Measurements from ENCODE around the gene SCMH1. TPM values are rescaled to one million over a fixed set of nuclear protein-coding genes. Genes with fewer than 3 reads are reported as not detected.

SCMH1 gene
- total and polyA plus RNA-seq, 4 experiments from 2014 or later, result 5.3 to 27.3 (median 14.7) TPM

DNA sequence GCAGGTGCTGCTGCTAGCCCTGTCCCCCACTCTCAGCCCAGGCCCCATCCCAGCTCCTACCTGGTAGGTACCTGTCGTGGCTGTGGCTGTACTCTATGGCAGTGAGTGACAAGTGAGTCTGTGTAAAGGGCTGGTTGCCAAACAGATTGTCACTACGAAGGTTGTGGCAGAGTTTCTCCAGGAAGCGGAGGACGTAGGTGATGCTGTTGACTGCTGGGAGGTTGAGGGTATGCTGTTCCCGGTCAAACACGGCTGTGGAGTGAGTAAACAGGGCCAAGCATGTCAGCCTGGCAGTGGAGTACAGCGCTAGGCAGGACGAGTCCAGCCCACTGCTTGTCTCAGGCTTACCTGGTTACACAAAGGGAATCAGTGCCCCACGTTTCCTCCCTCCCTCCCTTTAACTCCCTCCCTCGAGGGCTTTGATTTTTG, 195.7 kb downstream of the SCMH1 start:
- Mint-ChIP-seq H3K9me3 (no peaks in the 10 kb centered on the region), H3K27ac (peak overlapping the region in 1 of 7 donors; percentile 32), H3K4me1 (peaks cover 6 to 13% (median 8%) of the 10 kb centered on the region in 4 donors), H3K27me3 (no peaks in the 10 kb centered on the region), H3K4me3 (no peak overlapping the region), H3K36me3 (peaks cover 51 to 53% of the 10 kb centered on the region in 2 donors)
- ChIA-PET CTCF (ENCODE audit: partially characterized antibody) (no interaction called here), POLR2A (ENCODE audit: partially characterized antibody) (no interaction called here)
- no peaks in the 10 kb centered on the region for H3K9me3 ChIP-seq (ENCODE audit: control insufficient read depth in 1 of 2, low read length in 2 of 2)
- no peak for DNase-seq
- no peak overlapping the region for H3K4me3 ChIP-seq (ENCODE audit: low read length in 2 of 2)
- H3K4me1 ChIP-seq (ENCODE audit: insufficient read depth, low read length), result peaks cover 10% of the 10 kb centered on the region
- H3K36me3 ChIP-seq (ENCODE audit: insufficient read depth, low read length), result peaks cover 14% of the 10 kb centered on the region
- intact Hi-C loops (cut with micrococcal nuclease), result no loop called here
- H3K27ac ChIP-seq (ENCODE audit: low read depth, low read length), result no peak overlapping the region
- H3K27me3 ChIP-seq (ENCODE audit: insufficient read depth, low read length), result no peaks in the 10 kb centered on the region

DNA sequence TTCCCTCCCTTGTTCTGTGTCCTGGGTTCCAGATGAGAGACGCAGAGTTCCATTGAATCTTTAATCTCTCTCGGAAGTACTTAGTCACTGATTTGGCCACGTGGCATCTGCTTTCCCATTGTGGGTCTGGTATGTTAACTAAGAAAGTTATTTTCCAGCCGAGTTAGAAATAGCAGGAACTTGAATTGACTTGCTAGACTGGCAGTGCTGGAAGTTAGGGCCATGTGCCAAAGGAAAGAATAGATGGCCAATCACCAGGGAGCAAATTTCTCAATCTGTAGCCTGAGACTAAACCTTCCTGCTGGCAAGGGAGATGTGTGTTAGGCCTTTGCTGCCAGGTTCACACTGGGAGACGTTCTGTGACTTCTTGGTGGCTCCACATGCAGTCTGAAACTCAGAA, 196.4 kb downstream of the SCMH1 start:
- Histone ChIP-seq H3K9me3 (ENCODE audit: control insufficient read depth in 1 of 2, low read length in 2 of 2) (no peaks in the 10 kb centered on the region), H3K4me3 (ENCODE audit: low read length in 2 of 2) (no peak overlapping the region), H3K36me3 (ENCODE audit: insufficient read depth, low read length) (peaks cover 14% of the 10 kb centered on the region), H3K27me3 (ENCODE audit: insufficient read depth, low read length) (no peaks in the 10 kb centered on the region), H3K4me1 (ENCODE audit: insufficient read depth, low read length) (peaks cover 10% of the 10 kb centered on the region), H3K27ac (ENCODE audit: low read depth, low read length) (no peak overlapping the region)
- intact Hi-C loops (cut with micrococcal nuclease), result no loop called here
- no peak overlapping the region for H3K4me3 Mint-ChIP-seq
- H3K9me3 Mint-ChIP-seq, result no peaks in the 10 kb centered on the region
- no peak for DNase-seq
- no peaks in the 10 kb centered on the region for H3K27me3 Mint-ChIP-seq
- H3K36me3 Mint-ChIP-seq, result peaks cover 55 to 57% of the 10 kb centered on the region in 2 donors
- POLR2A ChIA-PET (ENCODE audit: partially characterized antibody), result no interaction called here
- peaks cover 6 to 13% (median 8%) of the 10 kb centered on the region in 4 donors for H3K4me1 Mint-ChIP-seq
- CTCF ChIA-PET (ENCODE audit: partially characterized antibody), result no interaction called here
- no peak overlapping the region for H3K27ac Mint-ChIP-seq

DNA sequence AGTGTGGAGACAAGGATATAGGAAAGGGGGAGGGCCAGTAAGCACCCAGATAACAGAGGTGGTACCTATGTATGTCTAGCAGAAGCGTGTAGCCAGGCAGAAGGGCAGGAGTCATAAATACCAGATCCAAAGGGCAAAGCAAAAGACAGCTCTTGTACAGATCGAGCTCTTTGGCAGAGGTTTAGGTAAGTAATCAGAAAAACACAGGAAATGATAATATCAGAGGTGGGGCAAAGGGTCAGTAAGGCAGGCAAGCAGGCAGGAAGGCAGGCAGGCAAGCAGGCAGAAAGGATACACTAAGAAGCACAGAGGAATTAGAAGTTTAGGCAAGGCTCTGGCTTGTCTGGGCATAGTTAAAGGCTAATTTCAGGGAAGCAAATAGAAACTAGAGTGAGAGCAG, 197.9 kb downstream of the SCMH1 start:
- no peaks in the 10 kb centered on the region for H3K27me3 Mint-ChIP-seq
- H3K4me3 Mint-ChIP-seq, result peak overlapping the region in 1 of 8 donors; percentile 12
- no peak for DNase-seq
- H3K27me3 ChIP-seq (ENCODE audit: insufficient read depth, low read length), result no peaks in the 10 kb centered on the region
- H3K36me3 Mint-ChIP-seq, result peaks cover 57 to 60% of the 10 kb centered on the region in 2 donors
- H3K9me3 ChIP-seq (ENCODE audit: control insufficient read depth in 1 of 2, low read length in 2 of 2), result no peaks in the 10 kb centered on the region
- POLR2A ChIA-PET (ENCODE audit: partially characterized antibody), result no interaction called here
- H3K9me3 Mint-ChIP-seq, result no peaks in the 10 kb centered on the region
- no peak overlapping the region for H3K27ac ChIP-seq (ENCODE audit: low read depth, low read length)
- H3K36me3 ChIP-seq (ENCODE audit: insufficient read depth, low read length), result peaks cover 14% of the 10 kb centered on the region
- peaks cover 6 to 13% (median 8%) of the 10 kb centered on the region in 4 donors for H3K4me1 Mint-ChIP-seq
- H3K27ac Mint-ChIP-seq, result peak overlapping the region in 5 of 7 donors; percentile 54 to 79 (median 73)
- CTCF ChIA-PET (ENCODE audit: partially characterized antibody), result no interaction called here
- peaks cover 10% of the 10 kb centered on the region for H3K4me1 ChIP-seq (ENCODE audit: insufficient read depth, low read length)
- H3K4me3 ChIP-seq (ENCODE audit: low read length in 2 of 2), result no peak overlapping the region
- intact Hi-C loops (cut with micrococcal nuclease), result no loop called here

DNA sequence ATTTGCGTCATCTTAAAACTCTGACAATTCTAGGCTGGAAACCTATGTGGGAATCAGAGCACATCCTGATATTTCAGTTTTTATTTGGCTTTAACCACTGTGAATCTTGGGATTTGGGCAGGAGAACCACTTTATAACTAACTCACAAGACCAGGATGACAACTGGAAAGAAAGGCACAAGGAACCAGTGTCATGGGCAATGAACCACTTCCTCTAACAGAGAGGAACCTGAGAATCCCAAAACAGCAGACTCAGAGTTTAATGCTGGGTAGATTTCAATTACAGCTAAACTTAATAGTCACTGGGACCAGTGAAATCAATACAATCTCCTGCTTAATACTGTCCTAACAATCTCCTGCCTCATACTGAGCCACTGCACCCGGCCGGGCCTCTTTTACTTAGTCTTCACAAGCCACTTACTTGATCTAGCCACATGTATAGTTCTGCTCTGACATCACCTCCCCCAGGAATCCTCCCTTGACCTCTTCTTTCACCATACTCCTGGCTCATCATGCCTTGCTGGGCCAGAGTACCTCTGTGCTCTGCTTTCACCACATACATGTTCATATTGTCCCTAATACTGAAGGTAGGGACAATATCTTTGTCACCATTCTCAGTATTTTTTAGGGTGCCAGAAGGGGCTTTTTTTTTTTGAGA, 200.4 kb downstream of the SCMH1 start:
- no peaks in the 10 kb centered on the region for H3K9me3 Mint-ChIP-seq
- no peaks in the 10 kb centered on the region for H3K27me3 Mint-ChIP-seq
- Histone ChIP-seq H3K36me3 (ENCODE audit: insufficient read depth, low read length) (peaks cover 13% of the 10 kb centered on the region), H3K4me3 (ENCODE audit: low read length in 2 of 2) (no peak overlapping the region), H3K27me3 (ENCODE audit: insufficient read depth, low read length) (no peaks in the 10 kb centered on the region), H3K27ac (ENCODE audit: low read depth, low read length) (no peak overlapping the region), H3K9me3 (ENCODE audit: control insufficient read depth in 1 of 2, low read length in 2 of 2) (no peaks in the 10 kb centered on the region), H3K4me1 (ENCODE audit: insufficient read depth, low read length) (peaks cover 10% of the 10 kb centered on the region)
- DNase-seq, result no peak
- peaks cover 45 to 47% of the 10 kb centered on the region in 2 donors for H3K36me3 Mint-ChIP-seq
- peaks cover 6 to 13% (median 8%) of the 10 kb centered on the region in 4 donors for H3K4me1 Mint-ChIP-seq
- H3K4me3 Mint-ChIP-seq, result no peak overlapping the region
- POLR2A ChIA-PET (ENCODE audit: partially characterized antibody), result no interaction called here
- intact Hi-C loops (cut with micrococcal nuclease), result no loop called here
- CTCF ChIA-PET (ENCODE audit: partially characterized antibody), result no interaction called here
- peak overlapping the region in 1 of 7 donors; percentile 65 for H3K27ac Mint-ChIP-seq

DNA sequence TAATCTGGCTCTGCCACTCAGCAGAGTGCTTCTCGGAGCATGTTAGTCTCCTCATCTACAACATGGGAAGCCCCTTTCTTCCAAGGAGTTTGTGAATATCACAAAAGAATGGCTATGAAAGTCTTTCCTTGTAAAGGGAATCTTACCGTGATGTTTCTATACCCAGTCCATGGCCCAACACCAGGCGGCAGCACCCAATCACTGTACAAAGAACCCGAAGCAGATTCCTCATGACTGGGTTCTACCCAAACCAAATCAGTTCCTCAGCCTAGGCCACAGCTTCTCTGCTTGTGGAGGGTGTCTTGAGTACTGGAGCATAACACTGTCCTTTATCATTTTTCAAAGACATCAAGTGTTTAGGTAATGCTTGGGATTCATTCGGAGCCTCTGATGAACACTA, 204.0 kb downstream of the SCMH1 start:
- H3K27me3 Mint-ChIP-seq, result no peaks in the 10 kb centered on the region
- Histone ChIP-seq H3K27me3 (ENCODE audit: insufficient read depth, low read length) (no peaks in the 10 kb centered on the region), H3K4me1 (ENCODE audit: insufficient read depth, low read length) (no peaks in the 10 kb centered on the region), H3K27ac (ENCODE audit: low read depth, low read length) (no peak overlapping the region), H3K36me3 (ENCODE audit: insufficient read depth, low read length) (peaks cover 7% of the 10 kb centered on the region), H3K4me3 (ENCODE audit: low read length in 2 of 2) (no peak overlapping the region), H3K9me3 (ENCODE audit: control insufficient read depth in 1 of 2, low read length in 2 of 2) (no peaks in the 10 kb centered on the region)
- peaks cover 0 to 3% (median 1%) of the 10 kb centered on the region in 4 donors for H3K4me1 Mint-ChIP-seq
- POLR2A ChIA-PET (ENCODE audit: partially characterized antibody), result no interaction called here
- H3K36me3 Mint-ChIP-seq, result peaks cover 32 to 33% of the 10 kb centered on the region in 2 donors
- CTCF ChIA-PET (ENCODE audit: partially characterized antibody), result no interaction called here
- H3K27ac Mint-ChIP-seq, result no peak overlapping the region
- no peak for DNase-seq
- H3K4me3 Mint-ChIP-seq, result no peak overlapping the region
- intact Hi-C loops (cut with micrococcal nuclease), result no loop called here
- no peaks in the 10 kb centered on the region for H3K9me3 Mint-ChIP-seq

DNA sequence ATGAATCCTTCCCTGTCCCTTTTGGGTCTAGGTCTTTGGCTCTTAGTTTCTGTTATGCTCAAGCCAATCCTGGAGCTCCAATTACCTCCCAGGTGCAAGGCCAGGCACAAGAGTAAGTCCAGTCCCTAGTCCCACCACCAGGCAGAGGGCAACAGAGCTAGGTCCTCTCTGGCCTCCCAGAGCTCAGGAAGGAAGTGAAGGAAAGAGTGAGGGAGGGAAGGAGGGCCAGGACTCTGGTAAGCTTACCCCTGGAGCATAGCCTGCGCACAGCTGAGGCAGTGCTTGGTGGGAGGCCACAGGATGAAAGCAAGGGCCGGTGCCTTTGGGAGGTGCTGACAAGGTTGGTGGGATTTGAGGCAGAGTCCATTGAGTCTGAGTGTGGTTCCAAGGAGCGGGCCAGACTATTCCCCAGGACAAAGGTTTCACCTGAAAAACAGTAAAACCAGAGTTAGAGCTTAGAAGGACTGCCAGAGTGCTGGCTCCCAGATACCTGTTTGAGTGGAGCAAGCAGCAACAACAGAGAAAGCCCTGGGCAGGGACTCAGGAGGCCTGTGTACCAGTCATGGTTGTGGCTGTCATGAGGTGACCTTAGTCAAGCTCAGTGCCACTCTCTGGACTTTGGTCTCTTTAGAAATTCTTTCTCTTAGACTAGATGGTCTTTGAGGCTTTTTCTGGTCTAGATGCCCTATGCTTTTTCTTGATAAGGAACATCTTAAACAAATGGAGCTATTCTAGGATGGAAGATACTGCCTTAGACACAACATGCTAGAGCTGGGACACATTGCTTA, 204.8 kb downstream of the SCMH1 start:
- intact Hi-C loops (cut with micrococcal nuclease), result no loop called here
- Histone ChIP-seq H3K4me3 (ENCODE audit: low read length in 2 of 2) (no peak overlapping the region), H3K4me1 (ENCODE audit: insufficient read depth, low read length) (no peaks in the 10 kb centered on the region), H3K27ac (ENCODE audit: low read depth, low read length) (no peak overlapping the region), H3K27me3 (ENCODE audit: insufficient read depth, low read length) (no peaks in the 10 kb centered on the region), H3K9me3 (ENCODE audit: control insufficient read depth in 1 of 2, low read length in 2 of 2) (no peaks in the 10 kb centered on the region), H3K36me3 (ENCODE audit: insufficient read depth, low read length) (peaks cover 7% of the 10 kb centered on the region)
- ChIA-PET CTCF (ENCODE audit: partially characterized antibody) (no interaction called here), POLR2A (ENCODE audit: partially characterized antibody) (no interaction called here)
- no peak overlapping the region for H3K4me3 Mint-ChIP-seq
- peaks cover 0 to 3% (median under 1%) of the 10 kb centered on the region in 4 donors for H3K4me1 Mint-ChIP-seq
- no peak overlapping the region for H3K27ac Mint-ChIP-seq
- H3K36me3 Mint-ChIP-seq, result peaks cover 31 to 33% of the 10 kb centered on the region in 2 donors
- no peak for DNase-seq
- no peaks in the 10 kb centered on the region for H3K27me3 Mint-ChIP-seq
- no peaks in the 10 kb centered on the region for H3K9me3 Mint-ChIP-seq

DNA sequence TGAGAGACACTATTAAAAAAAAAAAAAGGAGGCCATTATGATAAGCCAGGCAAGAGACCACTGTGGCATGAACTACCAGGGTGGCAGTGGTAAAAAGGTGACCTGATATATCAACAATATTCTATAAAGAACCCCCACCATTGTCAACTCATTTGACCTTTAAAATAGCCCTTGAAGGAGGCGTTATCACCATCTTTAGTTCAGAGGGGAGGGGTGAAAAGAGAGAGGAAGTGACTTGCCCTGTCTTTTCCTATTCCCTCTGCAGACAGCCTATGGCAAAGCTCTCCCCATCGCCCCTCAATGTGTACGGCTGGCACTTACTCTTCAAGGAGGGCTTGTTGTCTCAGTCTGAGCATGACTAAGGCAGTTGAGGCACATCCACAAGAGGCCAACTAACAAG, 208.8 kb downstream of the SCMH1 start:
- Histone ChIP-seq H3K4me3 (ENCODE audit: low read length in 2 of 2) (no peak overlapping the region), H3K27ac (ENCODE audit: low read depth, low read length) (no peak overlapping the region), H3K9me3 (ENCODE audit: control insufficient read depth in 1 of 2, low read length in 2 of 2) (no peaks in the 10 kb centered on the region), H3K4me1 (ENCODE audit: insufficient read depth, low read length) (no peaks in the 10 kb centered on the region), H3K27me3 (ENCODE audit: insufficient read depth, low read length) (no peaks in the 10 kb centered on the region), H3K36me3 (ENCODE audit: insufficient read depth, low read length) (peaks cover 16% of the 10 kb centered on the region)
- ChIA-PET POLR2A (ENCODE audit: partially characterized antibody) (no interaction called here), CTCF (ENCODE audit: partially characterized antibody) (no interaction called here)
- no peak overlapping the region for H3K4me3 Mint-ChIP-seq
- peaks cover 0 to 3% (median 0%) of the 10 kb centered on the region in 4 donors for H3K4me1 Mint-ChIP-seq
- H3K9me3 Mint-ChIP-seq, result no peaks in the 10 kb centered on the region
- H3K27me3 Mint-ChIP-seq, result no peaks in the 10 kb centered on the region
- H3K36me3 Mint-ChIP-seq, result peaks cover 27 to 44% of the 10 kb centered on the region in 2 donors
- no peak overlapping the region for H3K27ac Mint-ChIP-seq
- no peak for DNase-seq
- intact Hi-C loops (cut with micrococcal nuclease), result no loop called here
